ENCODE data around the gene FARS2.
A peak's percentile ranks its signal among the peaks of the same experiment; 100 is the strongest.
"Not testable (repeated sequence)": the region's sequence is repeated elsewhere in the genome, so short reads cannot be mapped to it uniquely, and the experiment has no call there.

Gene FARS2

GRCh38 chr6:5776104-5776503 lies 514.8 kb downstream of the FARS2 start:
- DNase-seq = no peak

DNA sequence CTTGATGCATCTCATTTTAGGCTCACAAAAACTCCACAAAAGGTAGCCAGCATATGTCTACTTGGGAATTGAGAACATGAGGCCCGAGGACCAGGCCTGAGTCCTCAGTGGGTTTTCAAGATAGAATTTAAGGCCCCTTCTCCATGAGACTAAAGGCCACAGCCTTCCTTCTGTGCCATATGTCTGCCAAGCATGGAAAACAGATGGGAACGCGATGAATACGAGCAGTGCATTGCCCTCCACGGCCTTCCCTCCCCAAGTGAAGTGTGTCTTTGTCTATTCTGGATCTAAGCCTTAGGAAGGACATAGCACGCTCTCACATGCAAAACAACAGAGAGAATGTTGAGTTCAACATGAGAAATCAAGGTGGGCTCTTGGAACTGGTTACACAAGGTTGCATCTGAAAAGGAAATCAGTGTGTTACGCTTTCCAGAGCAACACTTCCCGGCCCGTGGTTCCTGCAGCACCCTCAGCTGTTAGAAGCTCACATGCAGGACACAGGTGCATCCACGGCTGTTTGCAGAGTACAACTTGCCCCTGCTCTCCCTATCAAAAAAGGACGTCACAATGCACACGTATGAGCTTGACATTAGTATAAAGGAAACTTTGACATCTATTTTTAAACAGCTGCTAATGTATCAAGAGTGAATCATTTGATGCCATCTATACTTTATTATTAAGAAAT lies 515.5 kb downstream of the FARS2 start:
- DNase-seq = no peak

- DNase-seq = no peak
Observed at GRCh38 chr6:5778317-5778857, 517.1 kb downstream of the FARS2 start.

- DNase-seq = no peak
Observed at GRCh38 chr6:5778906-5779305, 517.6 kb downstream of the FARS2 start.

GRCh38 chr6:5781019-5781418 lies 519.7 kb downstream of the FARS2 start:
- DNase-seq = no peak

GRCh38 chr6:5781966-5782556 lies 520.7 kb downstream of the FARS2 start:
- DNase-seq = no peak

GRCh38 chr6:5782783-5783547 lies 521.7 kb downstream of the FARS2 start:
- DNase-seq = no peak

- no peak for DNase-seq
Observed at GRCh38 chr6:5783584-5784089, 522.3 kb downstream of the FARS2 start.

GRCh38 chr6:5785249-5785648 lies 523.9 kb downstream of the FARS2 start:
- no peak for DNase-seq

GRCh38 chr6:5786321-5786968 lies 525.1 kb downstream of the FARS2 start:
- no peak for DNase-seq

DNA sequence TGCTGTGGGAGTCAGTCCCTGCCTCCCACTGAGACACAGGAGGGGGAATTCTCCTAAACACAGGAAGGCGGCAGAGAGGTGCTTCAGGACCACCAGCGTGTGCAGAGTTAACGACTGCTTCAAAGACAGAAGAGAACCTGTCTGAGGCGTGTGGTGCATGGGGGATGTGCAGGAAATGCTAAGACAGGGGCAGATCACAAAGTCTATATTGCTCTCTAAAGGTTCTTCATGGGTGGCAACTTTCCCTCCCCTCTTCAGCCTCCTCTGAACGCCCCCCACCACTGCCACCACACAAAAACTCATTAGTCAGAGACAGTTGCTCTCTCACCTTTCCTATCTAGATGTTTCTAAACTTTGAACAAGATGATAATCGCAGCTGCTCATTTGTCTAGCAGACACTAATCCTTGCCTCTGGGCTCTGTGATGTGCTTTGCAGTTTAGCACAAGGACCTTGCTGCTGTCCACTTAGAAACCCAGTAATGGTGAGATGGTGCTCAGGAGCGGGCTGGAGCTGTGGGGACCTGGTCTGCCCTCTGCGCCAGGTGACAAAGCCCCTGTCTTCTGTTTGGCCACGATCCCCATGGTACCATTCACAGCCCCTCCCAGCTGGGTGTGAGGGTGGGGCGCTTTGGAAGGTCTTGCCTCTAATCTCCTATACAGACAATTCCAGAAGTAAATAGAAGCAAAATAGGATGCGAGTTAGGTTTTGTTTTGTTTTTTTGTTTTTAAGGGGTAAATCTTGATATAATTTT lies 525.8 kb downstream of the FARS2 start:
- no peak for DNase-seq

DNA sequence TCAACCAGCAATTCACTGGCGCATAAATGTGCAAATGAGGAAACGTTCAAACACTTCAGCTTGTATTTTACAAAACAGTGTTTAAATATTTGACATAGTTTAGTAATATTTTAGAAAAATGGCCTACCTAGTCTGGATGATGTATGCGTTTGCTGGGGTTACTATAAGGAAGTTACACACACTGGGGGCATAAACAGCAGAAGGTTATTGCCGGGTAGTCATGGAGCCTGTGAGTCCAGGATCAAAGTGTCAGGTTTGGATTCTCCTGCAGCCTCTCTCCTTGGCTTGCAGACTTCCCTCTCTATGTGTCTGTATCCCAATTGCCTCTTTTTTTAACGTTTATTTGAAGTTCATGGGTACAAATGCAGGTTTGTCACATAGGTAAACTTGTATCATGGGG lies 528.1 kb downstream of the FARS2 start:
- DNase-seq = not testable (repeated sequence)

DNA sequence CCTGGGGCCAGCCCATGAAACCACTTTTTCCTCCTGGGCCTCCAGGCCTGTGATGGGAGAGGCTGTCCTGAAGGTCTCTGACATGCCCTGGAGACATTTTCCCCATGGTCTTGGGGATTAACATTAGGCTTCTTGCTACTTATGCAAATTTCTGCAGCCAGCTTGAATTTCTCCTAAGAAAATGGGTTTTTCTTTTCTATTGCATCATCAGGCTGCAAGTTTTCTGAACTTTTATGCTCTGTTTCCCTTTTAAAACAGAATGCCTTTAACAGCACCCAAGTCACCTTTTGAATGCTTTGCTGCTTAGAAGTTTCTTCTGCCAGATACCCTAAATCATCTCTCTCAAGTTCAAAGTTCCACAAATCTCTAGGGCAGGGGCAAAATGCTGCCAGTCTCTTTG lies 535.2 kb downstream of the FARS2 start:
- DNase-seq = not testable (repeated sequence)

DNA sequence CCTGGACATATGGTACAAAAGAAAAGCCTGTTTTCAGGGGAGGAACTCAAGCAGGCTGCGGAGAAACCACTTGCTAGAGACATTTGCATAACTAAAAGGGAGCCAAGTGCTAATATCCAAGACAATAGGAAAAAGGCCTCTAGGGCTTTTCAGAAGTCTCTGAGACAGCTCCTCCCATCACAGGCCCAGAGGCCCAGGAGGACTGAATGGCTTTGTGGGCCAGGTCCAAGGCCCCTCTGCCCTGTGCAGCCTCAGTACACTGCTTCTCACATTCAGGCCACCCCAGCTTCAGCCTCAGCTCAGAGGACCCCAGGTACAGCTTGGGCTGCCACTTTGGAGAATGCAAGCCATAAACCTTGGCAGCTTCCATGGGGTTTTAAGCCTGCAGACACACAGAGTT lies 545.1 kb downstream of the FARS2 start:
- not testable (repeated sequence) for DNase-seq

DNA sequence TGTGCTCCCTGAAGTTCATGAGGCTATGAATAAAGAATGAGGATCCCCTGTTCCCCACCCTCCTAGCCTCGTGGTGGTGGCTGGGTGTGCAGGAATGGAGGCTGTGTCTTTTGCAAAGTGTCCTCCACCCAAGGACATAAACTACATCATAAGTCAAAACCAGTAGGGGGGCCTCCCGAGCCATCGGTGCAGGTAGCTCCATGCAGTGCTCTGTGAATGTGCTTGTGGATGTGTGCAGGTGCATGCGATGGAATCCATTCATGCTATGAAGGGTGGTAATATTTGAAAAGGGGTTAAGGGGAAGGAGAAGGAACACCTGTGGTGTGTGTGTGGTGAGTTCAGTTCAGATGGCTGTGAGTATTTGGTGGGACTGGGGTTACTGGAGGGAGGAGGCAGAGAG lies 548.1 kb downstream of the FARS2 start:
- DNase-seq = no peak

DNA sequence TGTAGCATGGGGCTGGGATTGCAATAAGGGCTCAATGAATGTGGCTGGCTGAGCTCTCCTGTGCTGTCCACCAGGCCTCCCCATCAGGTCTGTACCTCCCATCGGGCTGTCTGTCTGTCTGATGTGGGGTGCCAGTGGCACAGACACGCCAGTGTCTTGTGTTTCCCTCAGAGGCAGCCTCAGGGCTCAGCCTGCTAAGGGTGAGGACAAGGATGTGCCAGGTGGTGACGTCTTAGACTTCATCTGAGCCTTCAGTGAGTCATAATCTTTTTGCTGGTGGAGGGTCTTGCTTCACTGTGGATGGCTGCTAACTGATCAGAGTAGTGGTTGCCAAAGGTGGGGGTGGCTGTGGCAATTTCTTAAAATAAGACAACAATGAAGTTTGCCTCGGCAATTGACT lies 550.7 kb downstream of the FARS2 start:
- no peak for DNase-seq

GRCh38 chr6:5813625-5814027 lies 552.3 kb downstream of the FARS2 start:
- DNase-seq = peak; percentile 35

DNA sequence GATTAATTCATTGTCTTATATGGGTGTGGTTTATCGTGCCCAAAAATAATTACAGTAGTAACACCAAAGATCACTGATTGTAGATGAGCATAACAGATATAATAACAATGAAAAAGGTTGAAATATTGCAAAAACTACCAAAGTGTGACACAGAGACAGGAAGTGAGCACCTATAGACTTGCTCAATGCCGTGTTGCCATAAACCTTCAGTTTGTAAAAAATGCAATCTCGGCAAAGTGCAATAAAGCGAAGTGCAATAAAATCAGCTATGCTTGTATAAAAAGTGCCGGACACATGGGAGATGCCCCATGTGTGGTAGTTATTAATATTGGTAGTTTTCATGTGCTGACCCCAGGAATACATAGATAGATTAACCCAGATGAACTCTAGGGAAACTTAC lies 552.8 kb downstream of the FARS2 start:
- DNase-seq = no peak

- no peak for DNase-seq
Observed at GRCh38 chr6:5814901-5815300, 553.6 kb downstream of the FARS2 start.

- no peak for DNase-seq
Observed at GRCh38 chr6:5817869-5818268, 556.6 kb downstream of the FARS2 start.

DNA sequence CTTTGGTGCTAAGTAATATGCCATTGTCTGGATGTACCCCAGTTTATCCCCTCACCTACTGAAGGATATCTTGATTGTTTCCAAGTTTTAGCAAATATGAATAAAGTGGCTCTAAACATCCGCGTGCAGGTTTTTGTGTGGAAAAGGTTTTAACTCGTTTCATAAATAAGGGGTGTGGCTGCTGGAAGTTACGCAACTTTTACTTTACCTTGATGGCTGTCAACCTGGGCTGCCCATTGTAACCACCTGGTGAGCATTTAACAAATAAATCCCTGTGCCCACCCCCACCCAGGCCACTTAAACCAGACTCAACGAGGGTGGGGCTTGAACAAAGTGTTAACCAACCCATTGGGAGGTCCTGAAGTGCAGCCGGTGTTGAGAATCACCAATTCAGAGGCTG lies 557.6 kb downstream of the FARS2 start:
- no peak for DNase-seq
